GM08714 (cell line): Measurements from ENCODE around the gene LMTK3.
"Not testable (repeated sequence)": the region's sequence is repeated elsewhere in the genome, so short reads cannot be mapped to it uniquely, and the experiment has no call there.

Experiments used
- H3K4me3 ChIP-seq: fragments of 200-500 bp; sonication (Bioruptor generic); 2 replicates; pipeline ENCODE4 v1.5.1; 2014; ENCODE audit warnings: mild to moderate bottlenecking, low read length, inconsistent platforms
- ZNF274 ChIP-seq: IDR thresholded peaks from 2 replicates; pipeline ENCODE4 v1.6.1; 2012; ENCODE audit warnings: mild to moderate bottlenecking, low read depth, low read length

Gene LMTK3

GRCh38 chr19:48490981-48491792 is 20.4 kb downstream of the LMTK3 start:
- no peak overlapping the region for H3K4me3 ChIP-seq
- TF ChIP-seq ZNF274 = no peak

- TF ChIP-seq ZNF274 = no peak
- no peak overlapping the region for H3K4me3 ChIP-seq
Measured at GRCh38 chr19:48489608-48490216, 21.9 kb downstream of the LMTK3 start.

DNA sequence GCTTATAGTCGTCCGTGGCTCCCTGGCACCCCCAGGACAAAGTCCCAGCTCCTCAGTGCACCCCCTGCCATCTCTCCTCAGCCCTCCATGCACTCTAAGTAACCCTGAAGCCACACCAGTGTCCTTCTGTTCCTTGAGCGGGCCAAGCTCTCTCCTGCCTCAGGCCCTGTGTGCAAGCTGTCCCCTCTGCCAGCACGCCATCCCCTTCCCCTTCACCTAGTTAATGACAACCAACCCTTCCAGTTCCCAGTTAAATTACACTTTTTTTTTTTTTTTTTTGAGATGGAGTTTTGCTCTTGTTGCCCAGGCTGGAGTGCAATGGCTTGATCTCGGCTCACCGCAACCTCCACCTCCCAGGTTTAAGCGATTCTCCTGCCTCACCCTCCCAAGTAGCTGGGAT is 23.2 kb downstream of the LMTK3 start:
- not testable (repeated sequence) for H3K4me3 ChIP-seq

GRCh38 chr19:48487948-48488347 is 23.7 kb downstream of the LMTK3 start:
- H3K4me3 ChIP-seq = no peak overlapping the region
- no peak for TF ChIP-seq ZNF274

DNA sequence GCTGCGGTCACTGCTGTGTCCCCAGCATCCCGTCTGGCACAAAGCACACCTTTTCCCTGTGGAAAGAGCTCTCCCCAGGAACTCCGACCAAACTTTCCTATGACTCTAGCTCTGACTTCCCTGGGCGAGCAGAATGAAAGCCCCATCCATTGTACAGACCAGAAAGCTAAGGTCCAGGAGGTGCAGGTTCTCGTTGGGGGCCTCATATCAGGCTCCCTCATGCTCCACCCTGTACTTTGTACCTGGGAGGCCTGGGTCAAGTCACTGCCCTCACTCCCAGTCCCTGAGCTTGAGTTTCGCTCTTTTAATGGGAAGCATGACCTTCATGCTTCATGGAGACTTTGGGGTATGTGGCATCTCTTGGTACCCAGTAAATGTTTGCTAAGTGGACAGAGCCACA is 24.1 kb downstream of the LMTK3 start:
- no peak for TF ChIP-seq ZNF274
- H3K4me3 ChIP-seq = no peak overlapping the region

DNA sequence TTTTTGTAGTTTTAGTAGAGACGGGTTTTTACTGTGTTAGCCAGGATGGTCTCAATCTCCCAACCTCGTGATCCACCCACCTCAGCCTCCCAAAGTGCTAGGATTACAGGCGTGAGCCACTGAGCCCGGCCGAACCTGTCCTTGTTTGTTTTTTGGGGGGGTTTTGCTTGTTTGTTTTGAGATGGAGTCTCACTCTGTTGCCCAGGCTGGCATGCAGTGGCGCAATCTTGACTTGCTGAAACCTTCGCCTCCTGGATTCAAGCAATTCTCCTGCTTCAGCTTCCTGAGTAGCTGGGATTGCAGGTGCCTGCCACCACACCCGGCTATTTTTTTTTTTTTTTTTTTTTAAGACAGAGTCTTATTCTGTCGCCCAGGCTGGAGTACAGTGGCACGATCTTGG is 24.9 kb downstream of the LMTK3 start:
- H3K4me3 ChIP-seq = not testable (repeated sequence)

GRCh38 chr19:48484931-48485612 is 26.6 kb downstream of the LMTK3 start:
- no peak overlapping the region for H3K4me3 ChIP-seq
- no peak for TF ChIP-seq ZNF274

DNA sequence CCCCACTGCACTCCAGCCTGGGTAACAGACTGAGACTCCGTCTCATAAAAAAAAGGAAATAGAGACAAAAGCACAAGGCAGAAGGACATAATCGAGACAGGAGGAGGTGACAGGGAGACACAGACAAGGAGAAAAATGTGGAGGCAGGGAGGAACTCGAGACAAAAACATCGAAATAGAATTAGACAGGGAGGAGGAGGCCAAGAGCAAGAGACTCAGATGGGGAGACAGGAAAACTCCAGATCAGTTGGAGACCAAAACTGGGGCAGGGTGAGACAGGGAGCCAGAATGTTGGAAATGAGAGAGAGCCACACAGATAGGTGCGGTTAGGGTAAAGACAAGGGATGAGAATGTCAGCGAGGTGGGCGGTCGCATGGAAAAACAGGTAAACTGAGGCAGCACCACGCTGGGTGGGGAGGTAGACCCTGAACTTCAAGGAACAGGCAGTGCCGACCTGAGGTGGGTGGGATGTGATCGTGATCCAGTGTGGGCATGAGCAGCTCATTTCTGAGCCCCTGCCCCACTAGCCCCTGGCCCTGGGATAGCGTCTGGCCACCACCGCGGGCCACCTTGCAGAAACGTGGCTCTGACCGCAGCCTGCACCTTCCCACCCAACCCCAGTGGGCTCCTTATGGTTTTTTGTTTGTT is 27.3 kb downstream of the LMTK3 start:
- no peak for TF ChIP-seq ZNF274
- no peak overlapping the region for H3K4me3 ChIP-seq

- H3K4me3 ChIP-seq = no peak overlapping the region
- no peak for TF ChIP-seq ZNF274
Measured at GRCh38 chr19:48483301-48483700, 28.3 kb downstream of the LMTK3 start.

GRCh38 chr19:48481846-48482639 is 29.6 kb downstream of the LMTK3 start:
- H3K4me3 ChIP-seq = no peak overlapping the region
- TF ChIP-seq ZNF274 = no peak

- TF ChIP-seq ZNF274 = no peak
- H3K4me3 ChIP-seq = peak overlapping the region; percentile 7; the same call in 1 of the 2 replicates
Measured at GRCh38 chr19:48480558-48481500, 30.8 kb downstream of the LMTK3 start.

GRCh38 chr19:48480183-48480557 is 31.5 kb downstream of the LMTK3 start:
- no peak for TF ChIP-seq ZNF274
- H3K4me3 ChIP-seq = peak overlapping the region; percentile 7; the same call in 1 of the 2 replicates

DNA sequence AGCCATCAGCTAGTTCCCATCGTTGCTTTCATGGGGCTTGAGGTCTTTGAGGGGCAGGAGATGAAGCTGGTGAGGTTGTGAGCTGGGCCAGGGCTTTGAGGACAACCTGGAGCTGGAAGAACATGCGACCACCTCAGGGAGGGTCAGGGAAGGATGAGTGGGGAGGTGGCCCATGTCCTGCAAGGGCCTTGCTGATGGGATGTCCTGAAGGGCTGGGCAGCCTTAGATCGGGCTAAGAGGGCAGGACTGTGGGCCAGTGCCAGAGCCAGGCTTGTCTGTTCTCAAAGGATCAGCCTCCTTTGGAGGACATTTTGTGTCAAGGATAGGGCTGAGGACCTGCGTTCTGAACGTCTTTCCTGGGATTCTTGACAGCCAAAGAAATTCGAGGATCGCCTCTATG is 31.9 kb downstream of the LMTK3 start:
- no peak for TF ChIP-seq ZNF274
- no peak overlapping the region for H3K4me3 ChIP-seq
